Esophagus mucosa (tissue), 1 donor: ENCODE data around the gene HSPA9. TPM values are rescaled to one million over a fixed set of nuclear protein-coding genes. Genes with fewer than 3 reads are reported as not detected.

ENCODE experiments used
- ATAC-seq: fragments of 200-7000 bp; cut with Tn5 transposase; one replicate; pipeline ENCODE4 v1.9.1; 2020
- total RNA-seq: library from RNA; stranded (reverse); gene quantifications from one replicate; pipeline ENCODE4 v1.2.4, GENCODE V29; 2023
- donor health status: DM: yes; HTN: yes; CAD: no.

HSPA9 gene
- total RNA-seq, result 176 TPM

GRCh38 chr5:138575194-138576015 lies at the start of gene HSPA9:
HSPA9 (minus strand) TSS chr5:138575401; CDS start chr5:138575318, 83 bp downstream.
- peak; percentile 95 for ATAC-seq

GRCh38 chr5:138623053-138623452 lies 47.9 kb upstream of the HSPA9 start:
- no peak for ATAC-seq

GRCh38 chr5:138622051-138622450 lies 46.9 kb upstream of the HSPA9 start:
- no peak for ATAC-seq

- ATAC-seq, result no peak
These were observed 45.5 kb upstream of the HSPA9 start for GRCh38 chr5:138620663-138621224.

GRCh38 chr5:138616508-138616907 lies 41.3 kb upstream of the HSPA9 start:
- ATAC-seq, result no peak

- ATAC-seq, result no peak
These were observed 40.3 kb upstream of the HSPA9 start for GRCh38 chr5:138615461-138615860.

GRCh38 chr5:138611678-138612218 lies 36.5 kb upstream of the HSPA9 start:
- peak; percentile 32 for ATAC-seq

GRCh38 chr5:138610918-138611677 lies 35.9 kb upstream of the HSPA9 start:
- no peak for ATAC-seq

- no peak for ATAC-seq
These were observed 35.3 kb upstream of the HSPA9 start for GRCh38 chr5:138610415-138610917.

GRCh38 chr5:138606378-138607064 lies 31.3 kb upstream of the HSPA9 start:
- no peak for ATAC-seq

- no peak for ATAC-seq
These were observed 30.2 kb upstream of the HSPA9 start for GRCh38 chr5:138605254-138605972.

GRCh38 chr5:138604176-138604785 lies 29.1 kb upstream of the HSPA9 start:
- ATAC-seq, result no peak

- peak; percentile 32 for ATAC-seq
These were observed 28.2 kb upstream of the HSPA9 start for GRCh38 chr5:138603249-138603920.

- ATAC-seq, result no peak
These were observed 27.3 kb upstream of the HSPA9 start for GRCh38 chr5:138602371-138603000.

- peak; percentile 74 for ATAC-seq
These were observed 26.2 kb upstream of the HSPA9 start for GRCh38 chr5:138601444-138601843.

- no peak for ATAC-seq
These were observed 25.2 kb upstream of the HSPA9 start for GRCh38 chr5:138600446-138600845.

- no peak for ATAC-seq
These were observed 22.6 kb upstream of the HSPA9 start for GRCh38 chr5:138597661-138598400.

- no peak for ATAC-seq
These were observed 21.1 kb upstream of the HSPA9 start for GRCh38 chr5:138596105-138596881.
